K562 (cell line): ENCODE measurements around the gene PFKFB2. TPM values are rescaled to one million over a fixed set of nuclear protein-coding genes. Genes with fewer than 3 reads are reported as not detected.

ENCODE experiments used
- BACH1 ChIP-seq: fragments of 200-800 bp; sonication (Bioruptor generic); IDR thresholded peaks from 2 replicates; pipeline ENCODE4 v1.6.1; 2016; ENCODE audit warnings: missing genetic modification characterization, missing compliant biosample characterization
- CBX2 ChIP-seq: fragments of 200-600 bp; sonication (generic); IDR thresholded peaks from one replicate; pipeline ENCODE4 v1.6.1; 2012; ENCODE audit warnings: mild to moderate bottlenecking, low read length, inconsistent platforms; ENCODE audit not compliant: insufficient read depth, poor library complexity, severe bottlenecking
- CHD4 ChIP-seq: fragments of 200-600 bp; sonication (generic); IDR thresholded peaks from 3 replicates; pipeline ENCODE4 v1.6.1; 2012; ENCODE audit warnings: low read depth, mild to moderate bottlenecking, mixed read lengths, low read length, inconsistent platforms; ENCODE audit not compliant: insufficient read depth, insufficient replicate concordance, poor library complexity, severe bottlenecking
- HDAC1 ChIP-seq, 2 experiments: fragments of 450-650 bp; IDR thresholded peaks; 2 replicates each; pipeline ENCODE4 v1.6.1; 2016 to 2017; ENCODE audit warnings: inconsistent platforms in 1 of 2, mild to moderate bottlenecking in 1 of 2, moderate library complexity in 1 of 2
- KDM1A ChIP-seq, 2 experiments: fragments of 450-650 bp; IDR thresholded peaks; 2 replicates each; pipeline ENCODE4 v1.6.1; 2016; ENCODE audit warnings: mild to moderate bottlenecking in 2 of 2
- KLF13 ChIP-seq: fragments of 450-650 bp; IDR thresholded peaks from 2 replicates; pipeline ENCODE4 v1.6.1; 2016; ENCODE audit warnings: missing genetic modification characterization, low read depth, mild to moderate bottlenecking, missing compliant biosample characterization, moderate library complexity, borderline replicate concordance
- MAZ ChIP-seq, 2 experiments: fragments of 450-650 bp in 1 of 2; sonication (generic) in 1 of 2; formaldehyde crosslinking; IDR thresholded peaks in 1 of 2; conservative IDR thresholded peaks in 1 of 2; 2 replicates each; pipeline versions ENCODE4 v1.4.0 to v1.5.0; 2020; ENCODE audit warnings: mild to moderate bottlenecking in 1 of 2, missing genetic modification reagents in 1 of 2
- MBD2 ChIP-seq: sonication (generic); IDR thresholded peaks from 2 replicates; pipeline ENCODE4 v1.6.1; 2016; ENCODE audit warnings: low read depth, borderline replicate concordance
- NFXL1 ChIP-seq: fragments of 450-650 bp; formaldehyde crosslinking; IDR thresholded peaks from 2 replicates; pipeline ENCODE4 v1.4.0; 2021; ENCODE audit warnings: mild to moderate bottlenecking
- SNIP1 ChIP-seq: fragments of 450-650 bp; IDR thresholded peaks from 2 replicates; pipeline ENCODE4 v1.7.1; 2017; ENCODE audit warnings: low read depth, mild to moderate bottlenecking
- TCF7 ChIP-seq: sonication (generic); IDR thresholded peaks from 2 replicates; pipeline ENCODE4 v1.6.1; 2016; ENCODE audit warnings: antibody characterized with exemption, borderline replicate concordance
- TEAD2 ChIP-seq: fragments of 450-650 bp; IDR thresholded peaks from 2 replicates; pipeline ENCODE4 v1.6.1; 2016; ENCODE audit warnings: missing genetic modification characterization, control low read depth, missing compliant biosample characterization
- WHSC1 ChIP-seq: IDR thresholded peaks from one replicate; pipeline ENCODE4 v1.6.1; 2012; ENCODE audit warnings: low read length, control low read depth, inconsistent platforms
- ZNF133 ChIP-seq: fragments of 250-450 bp; sonication (Bioruptor Pico); IDR thresholded peaks from 2 replicates; pipeline ENCODE4 v1.4.0; 2020; ENCODE audit warnings: mild to moderate bottlenecking
- ZNF23 ChIP-seq: fragments of 250-450 bp; sonication (Bioruptor Pico); IDR thresholded peaks from 2 replicates; pipeline ENCODE4 v1.4.0; 2020; ENCODE audit warnings: mild to moderate bottlenecking
- ZNF274 ChIP-seq: IDR thresholded peaks from 2 replicates; pipeline ENCODE4 v1.6.1; 2011; ENCODE audit warnings: low read depth, mild to moderate bottlenecking, low read length, moderate library complexity, borderline replicate concordance
- ZNF75A ChIP-seq: fragments of 450-650 bp; formaldehyde crosslinking; IDR thresholded peaks from 2 replicates; pipeline ENCODE4 v1.4.0; 2020; ENCODE audit warnings: mild to moderate bottlenecking
- polyA plus RNA-seq, 8 experiments: library from polyadenylated mRNA; depleted of rRNA in 4 of 8; stranded (reverse) in 5 of 8; unstranded in 3 of 8; fragments of >200 nt; fragmentation: Nextera tagmentation in 2 of 8; fragmentation: Illumina TruSeq in 1 of 8; extraction: Ambion mirVana in 2 of 8; extraction: Trizol in 1 of 8; gene quantifications; 2 replicates each; pipeline versions ENCODE4 v1.2.1 to v1.2.3, GENCODE V29; 2011 to 2014; ENCODE audit warnings: inconsistent platforms in 1 of 8, missing spikeins in 1 of 8
- total RNA-seq, 7 experiments: library from RNA; depleted of rRNA in 6 of 7; stranded (reverse); fragments of >200 nt in 6 of 7; fragmentation: Illumina TruSeq in 2 of 7; extraction: Trizol in 2 of 7; gene quantifications; 2 replicates each; pipeline versions ENCODE4 v1.2.1 to v1.2.3, GENCODE V29; 2011 to 2021; ENCODE audit warnings: low replicate concordance in 1 of 7
- TF ChIP-seq, protein P1 (sequence below): fragments of 250-450 bp; sonication (Bioruptor Pico); IDR thresholded peaks from 2 replicates; pipeline ENCODE4 v1.8.0; 2021; ENCODE audit warnings: mild to moderate bottlenecking, moderate library complexity
- TF ChIP-seq, protein P2 (sequence below): fragments of 450-650 bp; IDR thresholded peaks from 2 replicates; pipeline ENCODE4 v1.6.1; 2016; ENCODE audit warnings: missing biosample characterization, missing genetic modification characterization
- TF ChIP-seq, protein P3 (sequence below): fragments of 250-450 bp; sonication (Bioruptor Pico); IDR thresholded peaks from 2 replicates; pipeline ENCODE4 v1.9.0; 2021; ENCODE audit warnings: mild to moderate bottlenecking
- TF ChIP-seq, protein P4 (sequence below): fragments of 250-450 bp; sonication (Bioruptor Pico); IDR thresholded peaks from 2 replicates; pipeline ENCODE4 v1.4.0; 2020
- TF ChIP-seq, protein P5 (sequence below): sonication (generic); formaldehyde crosslinking; IDR thresholded peaks from 2 replicates; pipeline ENCODE4 v1.4.0; 2020; ENCODE audit warnings: mild to moderate bottlenecking, missing genetic modification reagents

PFKFB2 gene
- total and polyA plus RNA-seq, 9 of the 15 experiments (the other 6 are each of a cell fraction or from before 2014, with no cell fraction given): 6.9 to 26.0 (median 16.4) TPM

DNA sequence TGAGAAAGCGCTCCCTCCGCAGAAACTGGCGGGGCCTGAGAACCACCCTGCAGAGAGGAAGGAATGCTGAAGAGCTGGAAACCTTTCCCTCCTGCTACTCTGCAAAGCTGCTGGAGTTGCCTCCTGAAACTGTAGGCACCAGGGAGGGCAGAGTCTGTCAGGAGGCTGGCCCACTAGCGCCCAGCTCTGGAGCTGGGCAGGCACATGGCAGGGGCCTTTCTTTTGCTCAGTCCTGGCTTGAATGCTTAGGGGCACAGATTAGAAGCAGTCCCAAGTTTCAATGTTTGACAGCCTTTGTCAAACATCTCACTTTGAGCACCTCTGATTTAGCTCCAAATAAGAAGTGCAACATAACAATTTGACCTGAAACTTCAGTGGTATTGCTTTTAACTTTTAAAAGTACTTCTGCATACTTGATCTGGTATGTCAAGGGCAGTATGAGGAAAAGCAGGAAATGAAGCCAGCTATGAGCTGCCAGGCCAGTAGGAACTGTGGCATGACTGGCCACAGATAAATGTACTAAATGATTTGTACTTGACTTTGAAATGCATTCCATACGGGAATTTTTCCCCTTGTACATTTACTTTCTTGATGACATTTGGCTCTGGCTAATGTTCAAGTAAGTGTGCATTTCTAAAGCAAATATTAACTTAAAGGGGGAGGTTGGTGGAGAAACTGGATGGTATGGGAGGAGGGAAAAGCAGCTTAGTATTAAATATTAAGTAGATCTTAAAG lies 27.8 kb upstream of the PFKFB2 start (continued):
- TF ChIP-seq, protein P1, sequence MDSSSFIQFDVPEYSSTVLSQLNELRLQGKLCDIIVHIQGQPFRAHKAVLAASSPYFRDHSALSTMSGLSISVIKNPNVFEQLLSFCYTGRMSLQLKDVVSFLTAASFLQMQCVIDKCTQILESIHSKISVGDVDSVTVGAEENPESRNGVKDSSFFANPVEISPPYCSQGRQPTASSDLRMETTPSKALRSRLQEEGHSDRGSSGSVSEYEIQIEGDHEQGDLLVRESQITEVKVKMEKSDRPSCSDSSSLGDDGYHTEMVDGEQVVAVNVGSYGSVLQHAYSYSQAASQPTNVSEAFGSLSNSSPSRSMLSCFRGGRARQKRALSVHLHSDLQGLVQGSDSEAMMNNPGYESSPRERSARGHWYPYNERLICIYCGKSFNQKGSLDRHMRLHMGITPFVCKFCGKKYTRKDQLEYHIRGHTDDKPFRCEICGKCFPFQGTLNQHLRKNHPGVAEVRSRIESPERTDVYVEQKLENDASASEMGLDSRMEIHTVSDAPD (CRISPR knock-in tag): no peak
- TF ChIP-seq BACH1 (tag) (no peak; the same call in 1 of the 2 replicates), KDM1A (IDR thresholded peaks at IDR 0.05) (no peak), MBD2 (no peak), ZNF23 (CRISPR knock-in tag) (no peak; the same call in 1 of the 2 replicates), ZNF133 (no peak), SNIP1 (no peak), HDAC1 (IDR thresholded peaks at IDR 0.05) (no peak), NFXL1 (no peak), CBX2 (no peak), CHD4 (no peak), ZNF75A (CRISPR knock-in tag) (peak; percentile 65), WHSC1 (peak; percentile 50), KLF13 (tag) (0 out of 2 replicates have a peak, but pooled peaks have one; percentile 24), ZNF274 (no peak), TEAD2 (tag) (0 out of 2 replicates have a peak, but pooled peaks have one; percentile 51), MAZ (CRISPR knock-in tag; conservative IDR thresholded peaks at IDR 0.05 in 1 of 2, IDR thresholded peaks at IDR 0.05 in 1 of 2) (peak in 1 of 2 experiments; percentile 85; a peak in 2 of 4 replicates), TCF7 (no peak)
- TF ChIP-seq, protein P2, sequence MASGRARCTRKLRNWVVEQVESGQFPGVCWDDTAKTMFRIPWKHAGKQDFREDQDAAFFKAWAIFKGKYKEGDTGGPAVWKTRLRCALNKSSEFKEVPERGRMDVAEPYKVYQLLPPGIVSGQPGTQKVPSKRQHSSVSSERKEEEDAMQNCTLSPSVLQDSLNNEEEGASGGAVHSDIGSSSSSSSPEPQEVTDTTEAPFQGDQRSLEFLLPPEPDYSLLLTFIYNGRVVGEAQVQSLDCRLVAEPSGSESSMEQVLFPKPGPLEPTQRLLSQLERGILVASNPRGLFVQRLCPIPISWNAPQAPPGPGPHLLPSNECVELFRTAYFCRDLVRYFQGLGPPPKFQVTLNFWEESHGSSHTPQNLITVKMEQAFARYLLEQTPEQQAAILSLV: no peak
- TF ChIP-seq, protein P3, sequence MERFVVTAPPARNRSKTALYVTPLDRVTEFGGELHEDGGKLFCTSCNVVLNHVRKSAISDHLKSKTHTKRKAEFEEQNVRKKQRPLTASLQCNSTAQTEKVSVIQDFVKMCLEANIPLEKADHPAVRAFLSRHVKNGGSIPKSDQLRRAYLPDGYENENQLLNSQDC (CRISPR knock-in tag): no peak
- TF ChIP-seq, protein P4, sequence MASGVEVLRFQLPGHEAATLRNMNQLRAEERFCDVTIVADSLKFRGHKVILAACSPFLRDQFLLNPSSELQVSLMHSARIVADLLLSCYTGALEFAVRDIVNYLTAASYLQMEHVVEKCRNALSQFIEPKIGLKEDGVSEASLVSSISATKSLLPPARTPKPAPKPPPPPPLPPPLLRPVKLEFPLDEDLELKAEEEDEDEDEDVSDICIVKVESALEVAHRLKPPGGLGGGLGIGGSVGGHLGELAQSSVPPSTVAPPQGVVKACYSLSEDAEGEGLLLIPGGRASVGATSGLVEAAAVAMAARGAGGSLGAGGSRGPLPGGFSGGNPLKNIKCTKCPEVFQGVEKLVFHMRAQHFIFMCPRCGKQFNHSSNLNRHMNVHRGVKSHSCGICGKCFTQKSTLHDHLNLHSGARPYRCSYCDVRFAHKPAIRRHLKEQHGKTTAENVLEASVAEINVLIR (CRISPR knock-in tag): peak; percentile 16; the same call in 1 of the 2 replicates
- TF ChIP-seq, protein P5, sequence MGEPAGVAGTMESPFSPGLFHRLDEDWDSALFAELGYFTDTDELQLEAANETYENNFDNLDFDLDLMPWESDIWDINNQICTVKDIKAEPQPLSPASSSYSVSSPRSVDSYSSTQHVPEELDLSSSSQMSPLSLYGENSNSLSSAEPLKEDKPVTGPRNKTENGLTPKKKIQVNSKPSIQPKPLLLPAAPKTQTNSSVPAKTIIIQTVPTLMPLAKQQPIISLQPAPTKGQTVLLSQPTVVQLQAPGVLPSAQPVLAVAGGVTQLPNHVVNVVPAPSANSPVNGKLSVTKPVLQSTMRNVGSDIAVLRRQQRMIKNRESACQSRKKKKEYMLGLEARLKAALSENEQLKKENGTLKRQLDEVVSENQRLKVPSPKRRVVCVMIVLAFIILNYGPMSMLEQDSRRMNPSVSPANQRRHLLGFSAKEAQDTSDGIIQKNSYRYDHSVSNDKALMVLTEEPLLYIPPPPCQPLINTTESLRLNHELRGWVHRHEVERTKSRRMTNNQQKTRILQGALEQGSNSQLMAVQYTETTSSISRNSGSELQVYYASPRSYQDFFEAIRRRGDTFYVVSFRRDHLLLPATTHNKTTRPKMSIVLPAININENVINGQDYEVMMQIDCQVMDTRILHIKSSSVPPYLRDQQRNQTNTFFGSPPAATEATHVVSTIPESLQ (CRISPR knock-in tag): no peak
